CD4-positive, CD25-positive, alpha-beta regulatory T cell (primary cell): ENCODE results near the gene ASH1L. TPM values are rescaled to one million over a fixed set of nuclear protein-coding genes. Genes with fewer than 3 reads are reported as not detected.
"Not testable (repeated sequence)": the region's sequence is repeated elsewhere in the genome, so short reads cannot be mapped to it uniquely, and the experiment has no call there.

Experiments
- ATAC-seq, 2 donors: fragments of 150-1000 bp; cut with Tn5 transposase; one replicate each; pipeline ENCODE4 v1.10.0; 2021; ENCODE audit warnings: low read depth in 2 of 2, moderate number of reproducible peaks in 2 of 2, moderate library complexity in 1 of 2
- DNase-seq, 3 donors: peaks; one replicate each; pipeline versions ENCODE4 v3.0.0 to v3.0.0-alpha.2; 2012 to 2022; ENCODE audit warnings: mixed read lengths in 1 of 3
- H3K27ac ChIP-seq: one replicate; pipeline ENCODE4 v1.7.0; 2013; ENCODE audit warnings: mild to moderate bottlenecking, low read length; ENCODE audit not compliant: insufficient read depth, poor library complexity, severe bottlenecking
- H3K27me3 ChIP-seq: one replicate; pipeline ENCODE4 v1.7.0; 2013; ENCODE audit warnings: low read length; ENCODE audit not compliant: control insufficient read depth, insufficient read depth
- H3K36me3 ChIP-seq: one replicate; pipeline ENCODE4 v1.7.0; 2013; ENCODE audit warnings: mild to moderate bottlenecking, low read length, moderate library complexity; ENCODE audit not compliant: control insufficient read depth, insufficient read depth
- H3K4me1 ChIP-seq: 2 replicates; pipeline ENCODE4 v1.7.0; 2013; ENCODE audit warnings: mild to moderate bottlenecking, low read length; ENCODE audit not compliant: insufficient read depth, control insufficient read depth, poor library complexity, severe bottlenecking
- H3K4me3 ChIP-seq: one replicate; pipeline ENCODE4 v1.7.0; 2013; ENCODE audit warnings: low read depth, mild to moderate bottlenecking, low read length, moderate library complexity
- H3K9me3 ChIP-seq, 2 experiments: 1 replicate in 1 of 2; 2 replicates in 1 of 2; pipeline ENCODE4 v1.7.0; 2013; ENCODE audit warnings: low read length in 2 of 2, mild to moderate bottlenecking in 1 of 2, moderate library complexity in 1 of 2; ENCODE audit not compliant: control insufficient read depth in 2 of 2
- H3K27ac Mint-ChIP-seq, 3 donors: one replicate each; pipeline ENCODE4 v1.8.0; 2020 to 2022; ENCODE audit warnings: mild to moderate bottlenecking in 3 of 3, mixed read lengths in 3 of 3, moderate library complexity in 2 of 3
- H3K27me3 Mint-ChIP-seq: one replicate; pipeline ENCODE4 v1.8.0; 2022; ENCODE audit warnings: mild to moderate bottlenecking, mixed read lengths
- H3K36me3 Mint-ChIP-seq: one replicate; pipeline ENCODE4 v1.8.0; 2020; ENCODE audit warnings: mixed read lengths
- H3K4me1 Mint-ChIP-seq, 4 donors: one replicate each; pipeline ENCODE4 v1.8.0; 2020 to 2022; ENCODE audit warnings: mixed read lengths in 4 of 4, mild to moderate bottlenecking in 1 of 4
- H3K4me3 Mint-ChIP-seq, 4 donors: one replicate each; pipeline ENCODE4 v1.8.0; 2020 to 2022; ENCODE audit warnings: mild to moderate bottlenecking in 4 of 4, mixed read lengths in 4 of 4, moderate library complexity in 3 of 4
- H3K9me3 Mint-ChIP-seq, 7 donors: one replicate each; pipeline ENCODE4 v1.8.0; 2020 to 2022; ENCODE audit warnings: mixed read lengths in 7 of 7, mild to moderate bottlenecking in 3 of 7, moderate library complexity in 2 of 7
- polyA plus RNA-seq, 4 donors: library from polyadenylated mRNA; unstranded; fragments of 300-500 nt; fragmentation: Illumina TruSeq; gene quantifications; one replicate each; pipeline ENCODE4 v1.2.3, GENCODE V29; 2021
- total RNA-seq: library from RNA; stranded (reverse); gene quantifications from one replicate; pipeline ENCODE4 v1.2.3, GENCODE V29; 2022

Gene ASH1L
- total RNA-seq (97.8 TPM), polyA plus RNA-seq (10 to 100 TPM; 14.1 to 16.8 (median 15.1) TPM)

- peak within 1 kb of the TSS; percentile 82 for H3K4me3 ChIP-seq
- H3K9me3 ChIP-seq = no peaks in the 10 kb centered on the region
- Mint-ChIP-seq H3K9me3 (no peaks in the 10 kb centered on the region), H3K36me3 (no peaks in the 10 kb centered on the region), H3K4me3 (peak within 1 kb of the TSS; percentile 96 to 99 (median 98)), H3K4me1 (peaks cover 25 to 64% (median 39%) of the 10 kb centered on the region in 4 donors), H3K27ac (peak within 1 kb of the TSS; percentile 98 to 100 (median 98)), H3K27me3 (no peaks in the 10 kb centered on the region)
- peaks cover 52% of the 10 kb centered on the region for H3K4me1 ChIP-seq
- DNase-seq (peak; percentile 86 to 96 (median 93)), ATAC-seq (peak; percentile 82 to 83)
- H3K27ac ChIP-seq = peak within 1 kb of the TSS; percentile 89
- peaks cover 5% of the 10 kb centered on the region for H3K36me3 ChIP-seq
- no peaks in the 10 kb centered on the region for H3K27me3 ChIP-seq
Observed at GRCh38 chr1:155562581-155563376, at the start of gene ASH1L. Gene ASH1L (minus strand): TSS chr1:155562803. CDS start chr1:155521519, 41,284 bp downstream.

- not testable (repeated sequence) for H3K9me3 Mint-ChIP-seq, H3K4me1 ChIP-seq, H3K36me3 ChIP-seq, H3K27ac ChIP-seq, H3K27me3 ChIP-seq, H3K9me3 ChIP-seq, DNase-seq, H3K4me3 ChIP-seq
- Mint-ChIP-seq H3K4me3 (peak overlapping the region; percentile 96 to 100 (median 98)), H3K36me3 (peaks cover 11% of the 10 kb centered on the region), H3K4me1 (peaks cover 0 to 14% (median 9%) of the 10 kb centered on the region in 4 donors), H3K27ac (peak overlapping the region in 1 of 3 donors; percentile 94), H3K27me3 (peaks cover 10% of the 10 kb centered on the region)
- ATAC-seq = peak; percentile 1 to 5
Observed at GRCh38 chr1:155610257-155610647, 47.6 kb upstream of the ASH1L start.

GRCh38 chr1:155609515-155610256 is 47.1 kb upstream of the ASH1L start, which contains the start of gene MSTO1:
Gene MSTO1 (plus strand): TSS chr1:155610218. CDS start chr1:155610249, 31 bp downstream.
- Histone ChIP-seq H3K36me3 (no peaks in the 10 kb centered on the region), H3K4me3 (peak within 1 kb of the TSS; percentile 82), H3K27me3 (no peaks in the 10 kb centered on the region), H3K9me3 (no peaks in the 10 kb centered on the region), H3K27ac (peak within 1 kb of the TSS; percentile 65), H3K4me1 (no peaks in the 10 kb centered on the region)
- ATAC-seq (peak; percentile 97 to 98), DNase-seq (peak; percentile 89 to 96 (median 91))
- H3K27ac Mint-ChIP-seq = peak within 1 kb of the TSS; percentile 87 to 97 (median 94)
- H3K4me3 Mint-ChIP-seq = peak within 1 kb of the TSS; percentile 96 to 100 (median 98)
- peaks cover 10% of the 10 kb centered on the region for H3K36me3 Mint-ChIP-seq
- no peaks in the 10 kb centered on the region for H3K9me3 Mint-ChIP-seq
- H3K4me1 Mint-ChIP-seq = peaks cover 0 to 14% (median 9%) of the 10 kb centered on the region in 4 donors
- peaks cover 10% of the 10 kb centered on the region for H3K27me3 Mint-ChIP-seq

- H3K4me3 Mint-ChIP-seq = peak overlapping the region in 3 of 4 donors; percentile 17 to 70 (median 69)
Observed at GRCh38 chr1:155608888-155609225, 46.3 kb upstream of the ASH1L start.

GRCh38 chr1:155607708-155608107 is 45.1 kb upstream of the ASH1L start:
- no peak overlapping the region for H3K27ac Mint-ChIP-seq
- ATAC-seq (no peak), DNase-seq (no peak)
- no peak overlapping the region for H3K27ac ChIP-seq
- peaks cover 10% of the 10 kb centered on the region for H3K27me3 Mint-ChIP-seq
- H3K36me3 ChIP-seq = no peaks in the 10 kb centered on the region
- H3K27me3 ChIP-seq = no peaks in the 10 kb centered on the region
- H3K36me3 Mint-ChIP-seq = peaks cover 4% of the 10 kb centered on the region
- no peaks in the 10 kb centered on the region for H3K4me1 ChIP-seq
- H3K4me1 Mint-ChIP-seq = peaks cover 0 to 10% (median 8%) of the 10 kb centered on the region in 4 donors
- H3K4me3 ChIP-seq = no peak overlapping the region
- no peaks in the 10 kb centered on the region for H3K9me3 ChIP-seq
- H3K9me3 Mint-ChIP-seq = no peaks in the 10 kb centered on the region
- H3K4me3 Mint-ChIP-seq = peak overlapping the region in 3 of 4 donors; percentile 57 to 88 (median 71)

More at GRCh38 chr1:155608888-155609225, 46.3 kb upstream of the ASH1L start:
- H3K9me3 ChIP-seq = no peaks in the 10 kb centered on the region
- H3K36me3 ChIP-seq = no peaks in the 10 kb centered on the region
- no peak for ATAC-seq
- DNase-seq = no peak
- Mint-ChIP-seq H3K27me3 (peaks cover 10% of the 10 kb centered on the region), H3K4me1 (peaks cover 0 to 14% (median 9%) of the 10 kb centered on the region in 4 donors), H3K27ac (no peak overlapping the region), H3K9me3 (no peaks in the 10 kb centered on the region), H3K36me3 (peaks cover 8% of the 10 kb centered on the region)
- no peaks in the 10 kb centered on the region for H3K4me1 ChIP-seq
- H3K27me3 ChIP-seq = no peaks in the 10 kb centered on the region
- H3K27ac ChIP-seq = no peak overlapping the region
- no peak overlapping the region for H3K4me3 ChIP-seq

GRCh38 chr1:155599828-155600572 is 37.4 kb upstream of the ASH1L start:
- H3K4me1 ChIP-seq, H3K27me3 ChIP-seq, H3K27ac ChIP-seq, H3K36me3 ChIP-seq, H3K9me3 Mint-ChIP-seq, H3K9me3 ChIP-seq, H3K4me3 Mint-ChIP-seq, ATAC-seq, H3K36me3 Mint-ChIP-seq, H3K4me3 ChIP-seq, H3K27me3 Mint-ChIP-seq, DNase-seq: not testable (repeated sequence)
- peaks cover 0 to 11% (median 2%) of the 10 kb centered on the region in 4 donors for H3K4me1 Mint-ChIP-seq
- peak overlapping the region in 1 of 3 donors; percentile 92 for H3K27ac Mint-ChIP-seq

- H3K36me3 Mint-ChIP-seq = no peaks in the 10 kb centered on the region
Observed at GRCh38 chr1:155598842-155599331, 36.3 kb upstream of the ASH1L start.

More at GRCh38 chr1:155598842-155599331, 36.3 kb upstream of the ASH1L start:
- Mint-ChIP-seq H3K4me1 (peaks cover 0 to 11% (median 2%) of the 10 kb centered on the region in 4 donors), H3K9me3 (no peaks in the 10 kb centered on the region), H3K27ac (peak overlapping the region; percentile 33 to 98 (median 92)), H3K27me3 (no peaks in the 10 kb centered on the region), H3K4me3 (peak overlapping the region; percentile 46 to 90 (median 76))
- H3K36me3 ChIP-seq = no peaks in the 10 kb centered on the region
- peak in 2 of 3 donors; percentile 22 to 44 for DNase-seq
- H3K27ac ChIP-seq = peak overlapping the region; percentile 42
- ATAC-seq = peak; percentile 64 to 71
- no peaks in the 10 kb centered on the region for H3K27me3 ChIP-seq
- peak overlapping the region; percentile 68 for H3K4me3 ChIP-seq
- H3K4me1 ChIP-seq = peaks cover 8% of the 10 kb centered on the region
- no peaks in the 10 kb centered on the region for H3K9me3 ChIP-seq
